K562 (cell line): ENCODE measurements around the gene NTN3. TPM values are rescaled to one million over a fixed set of nuclear protein-coding genes. Genes with fewer than 3 reads are reported as not detected.
A peak's percentile ranks its signal among the peaks of the same experiment; 100 is the strongest.

Source experiments
- BACH1 ChIP-seq: fragments of 200-800 bp; sonication (Bioruptor generic); IDR thresholded peaks from 2 replicates; pipeline ENCODE4 v1.6.1; 2016; ENCODE audit warnings: missing genetic modification characterization, missing compliant biosample characterization
- CXXC5 ChIP-seq: fragments of 250-450 bp; sonication (Bioruptor Pico); IDR thresholded peaks from 2 replicates; pipeline ENCODE4 v1.8.0; 2022; ENCODE audit warnings: inconsistent platforms, mild to moderate bottlenecking, moderate library complexity
- HDAC2 ChIP-seq: fragments of 450-650 bp; IDR thresholded peaks from 2 replicates; pipeline ENCODE4 v1.6.1; 2016; ENCODE audit warnings: mild to moderate bottlenecking
- JUN ChIP-seq, 2 experiments: sonication (generic) in 1 of 2; formaldehyde crosslinking in 1 of 2; IDR thresholded peaks; 2 replicates each; pipeline versions ENCODE4 v1.6.1 to v1.8.0; 2012 to 2022; ENCODE audit warnings: borderline replicate concordance in 2 of 2, mild to moderate bottlenecking in 2 of 2, improper control_type of control experiment in 1 of 2, low read depth in 1 of 2, low read length in 1 of 2, missing genetic modification reagents in 1 of 2
- KAT2B ChIP-seq: IDR thresholded peaks from one replicate; pipeline ENCODE4 v1.6.1; 2012; ENCODE audit warnings: low read depth, mild to moderate bottlenecking, control low read depth, inconsistent platforms, low read length, moderate library complexity
- KAT7 ChIP-seq: sonication (generic); formaldehyde crosslinking; IDR thresholded peaks from 2 replicates; pipeline ENCODE4 v1.8.0; 2022; ENCODE audit warnings: missing genetic modification reagents, mild to moderate bottlenecking, borderline replicate concordance
- MTA1 ChIP-seq: fragments of 450-650 bp; IDR thresholded peaks from 2 replicates; pipeline ENCODE4 v1.6.1; 2017; ENCODE audit warnings: borderline replicate concordance
- NCOA6 ChIP-seq: fragments of 450-650 bp; IDR thresholded peaks from 2 replicates; pipeline ENCODE4 v1.6.1; 2017; ENCODE audit warnings: mild to moderate bottlenecking
- NR4A1 ChIP-seq, 2 experiments: fragments of 250-450 bp in 1 of 2; fragments of 450-650 bp in 1 of 2; sonication (Bioruptor Pico) in 1 of 2; IDR thresholded peaks; 2 replicates each; pipeline versions ENCODE4 v1.4.0 to v1.6.1; 2016 to 2020; ENCODE audit warnings: mild to moderate bottlenecking in 2 of 2, missing compliant biosample characterization in 1 of 2, missing genetic modification characterization in 1 of 2, moderate library complexity in 1 of 2
- PBX2 ChIP-seq, 2 experiments: IDR thresholded peaks in 1 of 2; conservative IDR thresholded peaks in 1 of 2; 2 replicates each; pipeline ENCODE4 v1.6.1; 2016; ENCODE audit warnings: low read depth in 2 of 2, mild to moderate bottlenecking in 1 of 2, missing compliant biosample characterization in 1 of 2, missing genetic modification characterization in 1 of 2, moderate library complexity in 1 of 2
- PCBP1 ChIP-seq: fragments of 200-400 bp; formaldehyde crosslinking; IDR thresholded peaks from 2 replicates; pipeline ENCODE4 v1.6.1; 2018; ENCODE audit warnings: mild to moderate bottlenecking, low read depth, low read length; ENCODE audit not compliant: poor library complexity, severe bottlenecking
- POLR2AphosphoS2 ChIP-seq: IDR thresholded peaks from 2 replicates; pipeline ENCODE4 v1.6.1; 2012; ENCODE audit warnings: low read length, improper control_type of control experiment
- RB1 ChIP-seq: fragments of 450-650 bp; IDR thresholded peaks from 2 replicates; pipeline ENCODE4 v1.6.1; 2017; ENCODE audit warnings: low read depth, mild to moderate bottlenecking
- ZFP36 ChIP-seq: fragments of 150-350 bp; IDR thresholded peaks from 2 replicates; pipeline ENCODE4 v1.6.1; 2018; ENCODE audit warnings: low read length, low read depth; ENCODE audit not compliant: partially characterized antibody
- ZNF511 ChIP-seq: sonication (generic); formaldehyde crosslinking; IDR thresholded peaks from 2 replicates; pipeline ENCODE4 v1.8.0; 2022; ENCODE audit warnings: mild to moderate bottlenecking, missing genetic modification reagents
- polyA plus RNA-seq, 8 experiments: library from polyadenylated mRNA; depleted of rRNA in 4 of 8; stranded (reverse) in 5 of 8; unstranded in 3 of 8; fragments of >200 nt; fragmentation: Nextera tagmentation in 2 of 8; fragmentation: Illumina TruSeq in 1 of 8; extraction: Ambion mirVana in 2 of 8; extraction: Trizol in 1 of 8; gene quantifications; 2 replicates each; pipeline versions ENCODE4 v1.2.1 to v1.2.3, GENCODE V29; 2011 to 2014; ENCODE audit warnings: inconsistent platforms in 1 of 8, missing spikeins in 1 of 8
- total RNA-seq, 7 experiments: library from RNA; depleted of rRNA in 6 of 7; stranded (reverse); fragments of >200 nt in 6 of 7; fragmentation: Illumina TruSeq in 2 of 7; extraction: Trizol in 2 of 7; gene quantifications; 2 replicates each; pipeline versions ENCODE4 v1.2.1 to v1.2.3, GENCODE V29; 2011 to 2021; ENCODE audit warnings: low replicate concordance in 1 of 7
- TF ChIP-seq, protein P1 (sequence below): sonication (generic); formaldehyde crosslinking; IDR thresholded peaks from 2 replicates; pipeline ENCODE4 v1.4.0; 2020; ENCODE audit warnings: mild to moderate bottlenecking, missing genetic modification reagents

The NTN3 gene
- total and polyA plus RNA-seq, 9 of the 15 experiments (the other 6 are each of a cell fraction or from before 2014, with no cell fraction given), result not detected

- peak; percentile 66; the same call in 1 of the 2 replicates for TF ChIP-seq KAT7 (CRISPR knock-in tag)
- TF ChIP-seq, protein P1, sequence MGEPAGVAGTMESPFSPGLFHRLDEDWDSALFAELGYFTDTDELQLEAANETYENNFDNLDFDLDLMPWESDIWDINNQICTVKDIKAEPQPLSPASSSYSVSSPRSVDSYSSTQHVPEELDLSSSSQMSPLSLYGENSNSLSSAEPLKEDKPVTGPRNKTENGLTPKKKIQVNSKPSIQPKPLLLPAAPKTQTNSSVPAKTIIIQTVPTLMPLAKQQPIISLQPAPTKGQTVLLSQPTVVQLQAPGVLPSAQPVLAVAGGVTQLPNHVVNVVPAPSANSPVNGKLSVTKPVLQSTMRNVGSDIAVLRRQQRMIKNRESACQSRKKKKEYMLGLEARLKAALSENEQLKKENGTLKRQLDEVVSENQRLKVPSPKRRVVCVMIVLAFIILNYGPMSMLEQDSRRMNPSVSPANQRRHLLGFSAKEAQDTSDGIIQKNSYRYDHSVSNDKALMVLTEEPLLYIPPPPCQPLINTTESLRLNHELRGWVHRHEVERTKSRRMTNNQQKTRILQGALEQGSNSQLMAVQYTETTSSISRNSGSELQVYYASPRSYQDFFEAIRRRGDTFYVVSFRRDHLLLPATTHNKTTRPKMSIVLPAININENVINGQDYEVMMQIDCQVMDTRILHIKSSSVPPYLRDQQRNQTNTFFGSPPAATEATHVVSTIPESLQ (CRISPR knock-in tag), result no peak; the same call in 1 of the 2 replicates
- no peak for TF ChIP-seq POLR2AphosphoS2
- TF ChIP-seq NR4A1 (CRISPR knock-in tag; IDR thresholded peaks at IDR 0.05), result 0 out of 2 replicates have a peak, but pooled peaks have one; percentile 67
- TF ChIP-seq NR4A1 (tag; IDR thresholded peaks at IDR 0.05), result no peak
- TF ChIP-seq JUN (IDR thresholded peaks at IDR 0.05; ENCODE audit: borderline replicate concordance, low read depth, low read length), result no peak
- TF ChIP-seq JUN (CRISPR knock-in tag; IDR thresholded peaks at IDR 0.05; ENCODE audit: borderline replicate concordance), result peak; percentile 61; the same call in 1 of the 2 replicates
- TF ChIP-seq MTA1, result no peak
- TF ChIP-seq KAT2B, result no peak
- TF ChIP-seq HDAC2, result no peak
- peak; percentile 37 for TF ChIP-seq PCBP1
- peak; percentile 80 for TF ChIP-seq CXXC5 (CRISPR knock-in tag)
- TF ChIP-seq ZFP36, result no peak
- no peak for TF ChIP-seq PBX2 (CRISPR knock-in tag; IDR thresholded peaks at IDR 0.05; ENCODE audit: low read depth)
- TF ChIP-seq PBX2 (tag; conservative IDR thresholded peaks at IDR 0.05; ENCODE audit: low read depth), result no peak
- TF ChIP-seq ZNF511 (CRISPR knock-in tag), result 0 out of 2 replicates have a peak, but pooled peaks have one; percentile 67
- no peak for TF ChIP-seq BACH1 (tag)
- 0 out of 2 replicates have a peak, but pooled peaks have one; percentile 7 for TF ChIP-seq NCOA6
- TF ChIP-seq RB1, result 0 out of 2 replicates have a peak, but pooled peaks have one; percentile 68
Measured at GRCh38 chr16:2473999-2474876, 3.1 kb downstream of the NTN3 start (continued).
